SIG-M5 treated with dmso at 0.1 percent for 504 hours (cell line): Measurements from ENCODE around the gene GATA1.
"Not testable (repeated sequence)": the region's sequence is repeated elsewhere in the genome, so short reads cannot be mapped to it uniquely, and the experiment has no call there.

Experiments
- DNase-seq: peaks from one replicate; lab custom pipeline; 2025; ENCODE audit not compliant: unreplicated experiment; lab: John Stamatoyannopoulos, UW

The GATA1 gene

DNA sequence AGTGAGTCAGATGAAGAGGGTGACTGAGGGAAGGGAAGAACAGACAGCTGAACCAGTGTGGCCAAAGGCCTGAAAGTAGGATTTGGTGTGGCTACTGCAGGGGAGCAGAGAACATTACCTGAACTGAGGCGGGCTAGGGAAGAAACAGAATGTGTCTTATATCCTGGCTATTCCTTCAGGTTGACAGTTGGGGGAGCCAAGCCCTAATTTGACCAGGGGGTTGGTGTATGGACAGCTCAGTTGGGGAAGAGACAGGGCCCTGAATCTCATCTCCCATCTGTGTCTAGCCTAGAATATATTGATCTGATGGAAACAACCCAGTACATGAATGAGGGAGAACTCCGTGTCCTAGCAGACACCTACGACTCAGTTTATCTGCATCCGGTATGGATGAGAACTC, 19.7 kb downstream of the GATA1 start:
- DNase-seq: no peak

DNA sequence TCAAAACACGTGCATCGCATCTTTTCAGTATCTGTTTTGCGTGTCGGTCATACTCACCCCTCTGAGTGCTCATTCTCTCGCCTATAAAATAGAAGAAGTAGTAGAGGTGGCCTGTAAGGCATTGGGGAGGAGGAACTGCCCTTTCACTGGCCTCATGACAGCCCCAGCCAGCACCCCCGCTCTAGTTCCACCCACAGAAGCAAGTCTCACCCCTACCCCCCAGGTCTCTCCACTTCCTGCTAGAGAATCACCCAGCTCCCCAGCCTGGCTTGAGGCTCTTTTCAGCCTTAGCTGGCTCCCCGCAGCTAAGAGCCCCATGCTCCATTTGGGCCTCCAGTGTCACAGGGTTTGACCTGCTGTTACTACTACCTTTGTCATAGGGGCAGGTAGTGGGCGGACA, 27.3 kb downstream of the GATA1 start:
- no peak for DNase-seq

DNA sequence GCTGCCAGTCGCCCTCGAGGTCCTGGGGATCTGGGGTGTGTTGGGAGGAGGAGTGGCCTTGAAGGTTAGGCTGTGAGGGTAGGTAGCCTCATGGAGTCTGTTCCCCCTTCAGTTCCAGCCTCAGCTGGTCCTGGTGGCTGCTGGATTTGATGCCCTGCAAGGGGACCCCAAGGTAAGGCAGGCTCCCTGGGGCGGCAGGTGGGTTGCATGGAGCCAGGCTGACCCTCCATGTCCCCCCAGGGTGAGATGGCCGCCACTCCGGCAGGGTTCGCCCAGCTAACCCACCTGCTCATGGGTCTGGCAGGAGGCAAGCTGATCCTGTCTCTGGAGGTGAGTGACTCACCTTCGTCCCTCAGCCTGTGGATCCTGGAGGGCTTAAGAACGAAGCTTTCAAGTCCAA, 28.3 kb downstream of the GATA1 start:
- DNase-seq: no peak

DNA sequence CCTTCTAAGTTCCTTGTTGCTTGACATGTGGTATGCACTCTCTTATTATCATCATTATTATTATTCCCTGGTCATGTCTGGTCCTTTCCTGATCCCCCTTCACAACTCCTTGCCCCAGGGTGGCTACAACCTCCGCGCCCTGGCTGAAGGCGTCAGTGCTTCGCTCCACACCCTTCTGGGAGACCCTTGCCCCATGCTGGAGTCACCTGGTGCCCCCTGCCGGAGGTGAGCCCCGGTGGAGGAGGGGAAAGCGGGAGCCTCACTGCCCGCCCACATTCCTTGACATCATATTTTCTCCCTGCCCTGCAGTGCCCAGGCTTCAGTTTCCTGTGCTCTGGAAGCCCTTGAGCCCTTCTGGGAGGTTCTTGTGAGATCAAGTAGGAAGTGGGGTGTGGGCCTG, 28.9 kb downstream of the GATA1 start:
- no peak for DNase-seq

DNA sequence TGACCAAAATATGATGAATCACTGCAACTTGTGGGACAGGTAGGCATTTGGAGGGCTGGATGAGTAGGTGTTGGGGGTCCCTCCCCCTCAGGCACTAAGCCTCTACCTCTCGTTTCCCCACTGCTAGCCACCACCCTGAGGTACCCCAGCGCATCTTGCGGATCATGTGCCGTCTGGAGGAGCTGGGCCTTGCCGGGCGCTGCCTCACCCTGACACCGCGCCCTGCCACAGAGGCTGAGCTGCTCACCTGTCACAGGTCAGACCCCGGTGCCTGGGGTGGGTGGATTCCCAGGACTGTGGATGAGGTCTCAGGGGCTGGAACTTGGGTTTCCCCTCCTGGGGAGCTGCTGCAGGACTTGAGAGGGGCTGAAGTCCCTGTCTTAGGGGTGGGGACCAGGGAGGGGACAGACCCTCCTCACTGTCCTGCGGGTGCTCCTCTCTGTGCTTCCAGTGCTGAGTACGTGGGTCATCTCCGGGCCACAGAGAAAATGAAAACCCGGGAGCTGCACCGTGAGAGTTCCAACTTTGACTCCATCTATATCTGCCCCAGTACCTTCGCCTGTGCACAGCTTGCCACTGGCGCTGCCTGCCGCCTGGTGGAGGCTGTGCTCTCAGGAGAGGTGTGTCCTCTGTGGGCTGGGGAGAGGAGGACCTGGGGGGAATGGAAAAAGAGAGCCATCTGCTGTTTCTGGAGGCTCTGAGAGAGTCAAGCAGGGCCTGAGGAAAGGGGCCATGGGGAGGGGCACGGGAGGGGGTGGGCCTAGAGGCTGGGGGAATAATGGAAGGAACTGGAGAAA, 29.8 kb downstream of the GATA1 start:
- no peak for DNase-seq

DNA sequence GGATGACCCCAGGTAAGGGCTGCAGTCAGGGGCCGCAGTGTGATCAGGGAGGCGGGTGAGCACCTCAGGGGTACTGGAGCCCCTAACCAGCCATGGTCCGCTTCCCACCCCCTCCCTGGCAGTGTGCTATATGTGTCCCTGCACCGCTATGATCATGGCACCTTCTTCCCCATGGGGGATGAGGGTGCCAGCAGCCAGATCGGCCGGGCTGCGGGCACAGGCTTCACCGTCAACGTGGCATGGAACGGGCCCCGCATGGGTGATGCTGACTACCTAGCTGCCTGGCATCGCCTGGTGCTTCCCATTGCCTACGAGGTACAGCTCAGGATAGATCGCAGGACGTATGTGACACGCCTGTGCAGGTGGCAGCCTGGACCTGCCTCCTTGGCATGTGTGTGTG, 31.7 kb downstream of the GATA1 start:
- no peak for DNase-seq

DNA sequence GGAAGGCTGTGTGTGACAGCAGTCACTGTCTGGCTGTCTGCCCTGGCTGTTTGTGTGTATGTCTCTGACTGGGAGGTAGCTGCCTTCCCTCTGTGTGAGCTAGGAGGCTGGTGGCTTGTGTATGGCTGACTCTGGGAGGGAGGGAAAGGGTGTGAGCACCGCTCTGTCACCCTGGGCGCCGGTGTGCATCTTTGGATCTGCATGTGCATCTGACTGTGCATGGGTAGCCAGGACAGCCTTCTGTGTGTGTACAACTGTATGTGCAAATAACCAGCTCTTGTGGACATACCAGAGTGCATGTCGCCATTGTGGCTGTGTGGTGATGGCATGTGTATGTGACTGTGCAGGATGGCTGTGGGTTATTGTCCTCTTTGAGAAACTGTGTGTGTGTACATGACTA, 32.5 kb downstream of the GATA1 start:
- no peak for DNase-seq

DNA sequence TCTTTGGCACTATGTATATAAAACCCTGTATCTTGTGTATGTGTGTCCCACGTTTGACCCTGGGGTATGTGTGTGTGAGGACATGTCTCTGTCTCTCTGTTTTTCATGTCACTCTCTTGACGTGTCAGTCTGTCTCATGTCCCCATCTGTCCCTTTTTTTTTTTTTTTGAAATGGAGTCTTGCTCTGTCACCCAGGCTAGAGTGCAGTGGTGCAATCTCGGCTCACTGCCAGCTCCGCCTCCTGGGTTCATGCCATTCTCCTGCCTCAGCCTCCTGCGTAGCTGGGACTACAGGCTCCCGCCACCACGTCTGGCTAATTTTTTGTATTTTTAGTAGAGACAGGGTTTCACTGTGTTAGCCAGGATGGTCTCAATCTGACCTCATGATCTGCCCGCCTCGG, 33.0 kb downstream of the GATA1 start:
- DNase-seq: not testable (repeated sequence)

DNA sequence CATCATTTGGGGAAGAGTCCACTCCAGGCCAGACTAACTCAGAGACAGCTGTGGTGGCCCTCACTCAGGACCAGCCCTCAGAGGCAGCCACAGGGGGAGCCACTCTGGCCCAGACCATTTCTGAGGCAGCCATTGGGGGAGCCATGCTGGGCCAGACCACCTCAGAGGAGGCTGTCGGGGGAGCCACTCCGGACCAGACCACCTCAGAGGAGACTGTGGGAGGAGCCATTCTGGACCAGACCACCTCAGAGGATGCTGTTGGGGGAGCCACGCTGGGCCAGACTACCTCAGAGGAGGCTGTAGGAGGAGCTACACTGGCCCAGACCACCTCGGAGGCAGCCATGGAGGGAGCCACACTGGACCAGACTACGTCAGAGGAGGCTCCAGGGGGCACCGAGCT, 36.7 kb downstream of the GATA1 start:
- DNase-seq: no peak

DNA sequence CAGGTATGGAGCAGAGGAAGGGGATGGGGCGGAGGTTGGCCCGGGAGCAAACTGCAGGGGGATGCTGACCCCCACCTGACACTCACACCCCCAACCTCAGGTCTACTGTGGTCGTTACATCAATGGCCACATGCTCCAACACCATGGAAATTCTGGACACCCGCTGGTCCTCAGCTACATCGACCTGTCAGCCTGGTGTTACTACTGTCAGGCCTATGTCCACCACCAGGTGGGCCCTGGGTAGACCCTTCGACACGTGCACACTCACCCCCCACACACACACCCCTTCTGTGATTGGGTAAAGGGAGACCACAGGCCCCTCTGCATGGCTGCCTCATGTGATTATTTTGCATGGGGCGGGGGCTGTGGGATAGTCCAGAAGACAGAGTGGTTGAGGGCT, 37.7 kb downstream of the GATA1 start:
- DNase-seq: no peak

DNA sequence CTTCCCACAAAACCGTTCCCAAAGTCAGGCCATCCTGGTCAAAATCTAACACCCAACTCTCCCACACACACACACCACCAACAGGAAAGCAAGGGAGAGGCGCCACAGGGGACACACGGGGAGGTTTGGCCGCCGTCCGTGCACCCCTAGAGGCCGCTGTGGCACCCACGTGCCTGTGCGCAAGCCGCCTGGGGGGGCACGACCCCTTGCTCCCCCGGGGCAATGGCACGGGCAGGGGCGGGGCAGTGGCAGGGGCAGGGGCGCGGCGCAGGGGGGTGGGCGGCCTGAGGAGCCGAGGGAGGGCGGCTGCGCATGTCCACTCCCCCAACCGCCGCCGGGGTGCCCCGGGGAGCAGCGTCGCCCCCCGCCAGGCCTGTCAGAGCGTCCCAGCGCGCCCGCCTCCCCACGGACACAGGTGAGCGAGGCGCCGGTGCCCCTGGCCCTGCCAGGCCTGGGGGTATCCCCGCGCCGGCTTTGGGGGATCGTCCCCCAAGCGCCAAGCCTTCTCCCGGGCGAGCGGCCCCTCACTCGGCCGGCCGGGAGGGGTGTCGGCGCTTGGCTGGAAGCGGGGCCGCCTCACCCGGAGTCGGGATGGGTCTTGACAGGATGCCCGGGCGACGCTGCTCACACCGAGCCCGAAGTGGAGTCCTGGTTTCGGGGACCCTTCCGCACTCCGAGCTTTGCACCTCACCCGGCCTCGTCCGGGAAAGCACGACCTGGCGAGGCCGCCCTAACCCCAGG, 39.9 kb downstream of the GATA1 start, which contains the start of gene ERAS:
ERAS (plus strand) TSS at position 379 of the 741 bp plus-strand sequence. CDS start 2,611 bp downstream, outside the sequence.
- DNase-seq: no peak

DNA sequence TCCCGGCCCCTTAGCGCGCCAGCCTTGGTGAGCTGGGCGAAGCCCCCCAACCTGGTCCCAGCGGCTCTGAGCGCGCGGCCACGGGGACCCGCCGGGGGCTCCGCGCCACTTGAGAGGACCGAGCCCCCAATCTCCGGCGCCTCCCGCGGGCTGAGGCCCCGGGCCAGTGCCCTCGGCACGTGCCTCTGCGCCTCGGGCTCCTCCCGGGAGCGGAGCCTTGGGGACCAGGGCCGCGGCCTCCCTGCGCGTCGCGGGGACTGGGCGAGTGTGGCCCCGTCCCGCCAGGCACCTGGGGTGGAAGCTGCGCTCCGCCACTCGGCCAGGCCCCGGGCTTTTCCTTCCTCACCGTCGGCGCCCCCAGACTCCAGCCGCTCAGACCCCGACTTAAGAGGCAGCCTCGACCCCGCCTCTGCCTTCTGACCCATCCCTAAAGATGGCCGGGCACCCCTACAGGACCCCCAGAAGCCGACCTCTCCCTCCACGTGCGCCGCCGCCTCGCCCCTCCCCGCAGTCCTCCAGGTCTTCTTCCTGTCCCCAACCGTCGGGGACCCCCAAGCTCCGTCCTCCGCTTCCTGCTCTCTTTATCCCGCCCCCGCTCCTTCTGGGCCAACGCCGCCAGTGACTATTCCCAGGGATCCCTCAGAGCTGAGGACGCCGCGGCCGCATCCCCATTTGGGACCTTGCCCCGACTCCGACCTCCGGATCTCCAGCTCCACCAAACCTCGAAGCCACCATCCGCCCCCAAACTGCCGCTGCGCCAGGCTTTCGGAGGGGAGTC, 40.7 kb downstream of the GATA1 start:
- DNase-seq: no peak

DNA sequence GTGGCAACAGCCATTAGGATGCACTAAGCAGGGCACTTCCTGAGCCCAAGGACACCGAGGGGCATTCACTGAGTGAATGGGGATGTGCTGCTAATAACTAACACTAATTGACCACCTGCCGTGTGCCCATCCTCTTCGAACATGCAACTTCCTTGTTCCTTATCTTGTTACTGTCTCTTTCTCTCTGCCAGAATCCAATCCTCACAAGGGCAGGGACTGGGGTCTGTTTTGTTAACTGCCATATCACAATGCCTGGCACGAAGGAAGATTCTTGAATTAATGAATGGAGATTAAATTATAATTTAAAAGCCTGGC, 41.2 kb downstream of the GATA1 start:
- no peak for DNase-seq

DNA sequence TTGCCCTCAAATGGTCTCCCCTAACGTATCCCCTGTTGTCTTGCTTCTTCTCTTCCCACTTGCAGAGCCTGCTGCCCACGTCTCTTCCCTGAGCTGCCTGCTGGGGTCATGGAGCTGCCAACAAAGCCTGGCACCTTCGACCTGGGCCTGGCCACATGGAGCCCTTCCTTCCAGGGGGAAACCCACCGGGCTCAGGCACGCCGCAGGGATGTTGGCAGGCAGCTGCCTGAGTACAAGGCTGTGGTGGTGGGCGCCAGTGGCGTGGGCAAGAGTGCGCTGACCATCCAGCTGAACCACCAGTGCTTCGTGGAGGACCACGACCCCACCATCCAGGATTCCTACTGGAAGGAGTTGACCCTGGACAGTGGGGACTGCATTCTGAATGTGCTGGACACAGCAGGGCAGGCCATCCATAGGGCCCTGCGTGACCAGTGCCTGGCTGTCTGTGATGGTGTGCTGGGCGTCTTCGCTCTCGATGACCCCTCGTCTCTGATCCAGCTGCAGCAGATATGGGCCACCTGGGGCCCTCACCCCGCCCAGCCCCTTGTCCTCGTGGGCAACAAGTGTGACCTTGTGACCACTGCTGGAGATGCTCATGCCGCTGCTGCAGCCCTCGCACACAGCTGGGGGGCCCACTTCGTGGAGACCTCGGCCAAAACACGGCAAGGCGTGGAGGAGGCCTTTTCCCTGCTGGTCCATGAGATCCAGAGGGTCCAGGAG, 42.8 kb downstream of the GATA1 start:
- DNase-seq: no peak

DNA sequence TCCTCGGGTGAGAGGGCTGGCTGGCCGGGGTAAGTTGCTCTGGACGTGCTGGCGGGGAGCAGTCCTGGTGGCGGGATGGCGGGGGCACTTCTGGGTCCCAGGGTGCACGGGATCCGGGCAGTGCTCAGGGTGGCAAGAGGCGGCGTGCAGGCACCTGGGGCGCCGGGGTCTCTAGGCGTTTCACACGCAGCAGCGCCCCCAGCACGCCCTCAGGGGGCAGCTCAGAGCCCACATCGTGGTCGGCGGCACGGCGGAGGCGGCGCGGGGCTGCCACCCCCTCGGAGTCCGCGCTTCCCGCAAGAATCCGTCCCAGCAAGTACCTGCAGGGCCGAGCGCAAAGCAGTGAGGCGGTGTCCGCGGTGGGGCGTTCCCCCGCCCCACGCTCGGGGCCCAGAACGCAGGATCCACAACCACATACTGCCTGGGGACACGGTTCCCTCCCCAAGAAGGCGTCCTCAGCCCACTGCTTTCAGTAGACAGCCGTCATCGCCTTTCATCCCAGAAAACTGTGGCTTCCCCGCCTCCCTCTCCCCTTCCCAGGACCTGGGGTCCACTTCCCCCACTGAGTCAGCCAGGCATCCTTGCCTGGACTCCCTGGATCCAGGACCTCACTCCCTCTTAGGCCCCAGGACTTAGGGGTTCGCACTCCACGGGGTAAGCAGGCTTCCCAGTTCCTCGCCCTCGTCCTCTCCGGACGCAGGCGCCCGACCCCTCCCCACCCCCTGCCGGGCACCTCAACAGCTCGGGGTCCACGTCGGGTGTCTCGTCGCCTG, 44.9 kb downstream of the GATA1 start:
- DNase-seq: no peak

DNA sequence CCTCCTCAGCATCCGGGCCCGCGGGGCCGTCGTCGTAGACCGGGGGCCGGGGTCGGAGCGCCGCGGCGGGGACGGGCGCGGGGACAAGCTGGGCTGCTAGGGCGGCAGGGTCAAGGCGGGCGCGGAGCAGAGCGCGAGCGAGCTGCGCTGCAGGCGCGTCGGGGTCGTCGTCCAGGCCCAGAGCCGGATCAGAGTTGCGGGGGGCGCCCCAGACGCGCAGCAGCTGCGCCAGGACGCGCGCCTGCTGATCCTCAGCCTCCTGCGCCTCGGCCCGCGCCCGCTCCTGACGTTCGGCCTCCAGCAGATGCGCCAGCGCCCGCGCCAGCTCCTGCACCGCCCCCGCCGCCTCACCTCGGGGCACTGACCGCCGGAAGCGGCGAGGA, 45.5 kb downstream of the GATA1 start:
- no peak for DNase-seq

DNA sequence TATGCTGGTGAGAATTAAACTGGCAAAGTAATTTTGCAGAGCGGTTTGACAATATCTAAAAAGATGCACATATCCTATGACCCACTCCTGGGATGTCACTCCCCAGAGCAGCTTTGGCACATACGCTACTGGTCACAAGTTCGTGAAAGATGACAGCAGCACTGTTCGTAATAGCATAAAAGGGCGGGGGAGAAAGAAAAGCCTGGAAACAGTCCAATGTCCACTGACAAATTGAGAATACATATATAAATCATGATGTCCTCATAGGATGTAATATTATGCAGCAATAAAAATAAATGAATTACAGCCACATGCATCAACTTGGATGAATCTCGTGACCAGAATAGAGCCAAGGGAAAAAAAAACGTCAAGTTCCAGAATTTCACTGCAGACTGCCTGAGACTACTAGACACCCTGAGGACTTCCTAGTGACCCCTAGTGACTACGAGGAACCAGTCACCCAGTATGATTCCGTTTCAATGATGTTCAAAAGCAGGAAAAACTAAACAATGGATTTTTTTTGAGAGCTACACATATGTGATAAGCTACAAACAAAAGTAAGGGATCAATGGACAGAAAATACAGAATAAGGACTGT, 47.2 kb downstream of the GATA1 start:
- DNase-seq: peak; percentile 23

DNA sequence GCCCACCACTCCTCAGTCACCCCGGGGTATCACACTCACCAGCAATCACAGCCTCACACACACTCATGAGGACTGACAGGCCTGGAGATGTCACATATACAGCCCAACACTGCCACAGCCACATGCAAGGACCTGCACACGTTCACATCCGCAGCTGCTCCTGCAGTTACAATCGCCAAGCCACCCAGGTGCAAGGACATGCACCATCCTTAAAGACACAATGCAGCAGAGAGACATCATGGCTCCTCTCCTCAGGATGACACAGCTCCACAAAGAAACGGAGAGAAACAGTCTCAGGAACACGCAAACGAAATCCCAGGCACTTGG, 48.0 kb downstream of the GATA1 start:
- DNase-seq: no peak

DNA sequence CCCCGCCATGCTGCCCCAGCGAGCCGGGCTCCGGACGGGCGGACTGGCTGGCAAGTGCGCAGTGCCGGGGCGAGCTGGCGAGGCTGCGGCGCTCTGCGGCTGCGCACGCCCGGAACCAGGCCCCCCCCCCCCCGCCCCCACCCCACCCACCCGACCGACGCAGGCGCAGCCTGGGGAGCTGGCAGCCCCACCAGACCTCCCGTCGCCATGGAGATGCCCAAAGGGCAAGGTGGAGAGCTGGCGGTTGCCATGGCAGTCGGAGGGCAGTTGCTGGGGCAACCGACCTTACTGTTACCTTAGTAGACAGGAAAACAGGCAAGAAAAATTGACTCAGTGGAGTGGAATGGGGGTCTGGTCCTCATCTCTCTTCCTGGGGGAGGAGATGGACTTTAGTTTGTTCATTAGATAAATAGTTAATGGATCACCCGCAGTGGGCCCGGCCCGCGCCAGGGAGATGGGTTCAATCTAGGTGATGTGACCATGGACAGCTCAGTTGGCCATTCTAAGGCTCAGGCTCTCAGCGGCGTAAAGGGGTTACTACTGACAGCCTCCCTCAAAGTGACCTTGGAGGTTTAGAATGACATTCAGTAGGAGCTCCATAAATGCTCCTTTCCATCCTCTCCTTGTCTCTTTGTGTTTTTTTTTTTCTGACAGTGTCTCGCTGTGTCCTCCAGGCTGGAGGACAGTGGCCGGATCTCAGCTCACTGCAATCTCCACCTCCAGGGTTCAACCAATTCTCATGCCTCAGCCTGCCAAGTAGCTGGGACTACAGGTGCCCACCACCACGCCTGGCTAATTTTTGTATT, 49.3 kb downstream of the GATA1 start, which contains the start of gene PCSK1N:
PCSK1N (minus strand) TSS at position 87 of the 806 bp plus-strand sequence; CDS start at position 9, 78 bp downstream.
- no peak for DNase-seq
